Activated naive CD8-positive, alpha-beta T cell treated with anti-CD3 and anti-CD28 coated beads, Interleukin-2, amount 50 U/mL, for 16 hours (primary cell): ENCODE results near the gene OOEP.

Source experiments
- DNase-seq: peaks from one replicate; pipeline ENCODE4 v3.0.0-alpha.2; 2020; ENCODE audit warnings: low read depth, low spot score

OOEP gene

GRCh38 chr6:73364549-73364948 lies 5.1 kb downstream of the OOEP start:
- no peak for DNase-seq

- no peak for DNase-seq
These were observed 5.6 kb downstream of the OOEP start for GRCh38 chr6:73364121-73364520.

DNA sequence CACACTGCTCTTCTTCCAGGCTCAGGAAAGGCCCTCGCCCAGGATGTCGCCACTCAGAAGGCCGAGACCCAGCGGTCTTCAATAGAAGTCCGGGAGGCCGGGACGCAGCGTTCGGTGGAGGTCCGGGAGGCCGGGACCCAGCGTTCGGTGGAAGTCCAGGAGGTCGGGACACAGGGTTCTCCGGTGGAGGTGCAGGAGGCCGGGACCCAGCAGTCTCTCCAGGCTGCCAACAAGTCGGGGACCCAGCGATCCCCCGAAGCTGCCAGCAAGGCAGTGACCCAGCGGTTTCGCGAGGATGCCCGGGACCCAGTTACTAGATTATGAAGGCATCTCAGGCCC lies 6.2 kb downstream of the OOEP start:
- no peak for DNase-seq

- DNase-seq = no peak
These were observed 6.7 kb downstream of the OOEP start for GRCh38 chr6:73362869-73363536.

DNA sequence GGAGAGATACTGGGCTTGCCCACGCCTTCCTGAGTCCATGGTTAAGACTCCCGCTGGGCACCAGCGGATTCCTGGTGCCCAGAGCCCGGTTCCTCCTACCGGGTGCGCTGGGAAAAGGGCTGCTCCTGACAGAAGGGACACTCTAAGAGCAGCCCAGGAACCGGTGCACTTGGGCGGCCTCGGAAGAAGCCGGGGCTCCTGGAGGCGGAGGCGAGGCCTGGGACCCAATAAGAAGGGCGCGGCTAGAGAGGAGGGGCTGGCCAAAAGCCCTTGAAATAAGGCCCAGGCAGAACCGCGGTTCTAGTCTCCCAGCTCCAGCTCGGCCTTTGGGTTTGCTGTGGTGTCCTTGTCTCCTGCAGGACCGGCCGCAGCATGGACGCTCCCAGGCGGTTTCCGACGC lies 7.3 kb downstream of the OOEP start, which contains the start of gene KHDC3L:
TSS of gene KHDC3L (plus strand) at position 301 of the 400 bp plus-strand sequence. CDS start at position 373, 72 bp downstream.
- no peak for DNase-seq

DNA sequence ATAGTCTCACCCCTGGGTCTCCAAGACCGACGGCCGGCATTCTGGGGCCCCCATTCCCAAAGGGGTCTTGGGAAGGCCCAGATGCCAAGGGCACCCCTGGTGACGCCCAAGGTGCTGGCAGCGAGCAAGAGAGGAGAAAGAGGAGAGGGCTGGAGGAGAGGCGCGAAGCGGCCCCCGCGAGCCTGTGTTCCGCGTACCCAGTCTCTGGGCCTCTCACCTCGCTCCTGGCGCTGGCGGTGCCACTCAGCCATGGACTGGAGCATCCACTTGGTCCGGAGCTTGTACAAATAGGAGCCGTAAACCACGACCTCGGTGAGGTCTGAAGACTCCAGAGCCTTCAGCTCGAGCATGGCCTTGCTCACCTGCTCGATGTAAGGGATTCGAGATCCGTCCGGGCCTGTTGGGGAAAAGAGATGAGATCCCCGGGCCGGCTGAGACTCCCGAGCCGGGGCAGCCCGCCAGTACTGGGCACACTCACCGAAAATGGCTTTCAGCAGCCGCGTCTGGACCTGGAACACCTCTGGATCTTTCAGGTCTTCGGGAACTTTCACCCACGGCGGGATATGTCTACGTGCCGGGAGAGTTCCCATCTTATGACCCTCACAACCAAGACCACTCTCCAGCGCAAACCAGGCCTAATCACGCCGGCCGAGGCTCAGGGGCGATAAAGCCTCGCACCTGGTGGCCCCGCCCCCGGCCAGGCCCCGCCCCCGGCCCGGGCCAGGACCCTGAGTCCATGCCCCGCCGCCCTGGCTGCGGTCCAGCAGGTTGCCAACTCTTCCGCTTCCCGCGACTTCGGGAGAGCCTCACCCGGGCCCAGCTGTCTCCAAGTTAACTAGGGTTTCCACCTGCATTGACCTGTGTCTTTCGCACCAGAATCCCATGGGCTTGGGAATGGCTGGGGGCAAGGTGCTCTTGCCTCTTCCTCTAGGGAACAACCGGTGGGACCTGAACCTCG lies 15.8 kb downstream of the OOEP start, which contains the start of gene DPPA5:
TSS of gene DPPA5 (minus strand) at position 641 of the 958 bp plus-strand sequence. CDS start at position 590, 51 bp downstream.
- DNase-seq = no peak

DNA sequence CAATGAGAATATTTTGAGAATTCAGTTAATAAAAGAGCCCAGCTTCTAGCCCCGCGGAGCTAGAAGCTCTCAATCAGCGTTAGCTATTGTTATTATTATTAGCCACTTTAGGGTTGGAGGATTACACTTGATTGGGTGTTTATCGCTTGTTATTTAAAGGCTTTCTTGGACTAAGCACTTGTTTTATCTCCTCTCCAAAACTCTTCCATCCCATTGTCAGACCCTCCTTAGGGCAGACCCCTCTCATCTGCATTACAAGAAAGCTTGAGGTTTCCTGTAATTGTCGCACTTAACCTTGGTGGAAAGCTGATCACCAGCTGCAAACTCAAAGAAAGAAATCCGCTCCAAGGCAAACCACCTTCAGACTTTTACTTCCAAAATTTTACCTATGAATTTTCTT lies 20.4 kb downstream of the OOEP start:
- DNase-seq = no peak

DNA sequence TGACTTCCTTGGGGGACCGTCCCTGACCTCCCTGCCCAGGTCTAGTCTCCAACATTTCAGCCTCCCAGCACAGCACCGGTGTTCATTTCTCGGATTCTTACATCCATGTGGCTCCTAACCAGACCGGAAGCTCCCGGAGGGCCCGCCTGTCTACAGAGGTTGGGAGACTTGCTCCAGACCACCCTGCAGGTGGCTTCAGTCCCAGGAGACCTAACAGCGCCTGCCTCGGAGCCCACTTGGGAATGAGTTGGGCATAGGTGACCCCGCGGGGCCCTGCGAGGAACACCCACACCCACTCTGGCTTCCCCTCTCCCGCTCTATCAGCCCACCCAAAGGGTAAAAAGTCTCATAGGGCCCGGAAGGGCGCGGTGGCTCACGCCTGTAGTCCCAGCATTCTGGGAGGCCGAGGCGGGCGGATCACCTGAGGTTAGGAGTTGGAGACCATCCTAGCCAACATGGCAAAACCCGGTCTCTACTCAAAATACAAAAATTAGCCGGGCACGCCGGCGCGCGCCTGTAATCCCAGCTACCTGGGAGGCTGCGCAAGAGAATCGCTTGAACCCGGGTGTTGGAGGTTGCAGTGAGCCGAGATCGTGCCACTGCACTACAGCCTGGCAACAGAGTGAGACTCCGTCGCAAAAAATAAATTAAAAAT lies 21.0 kb downstream of the OOEP start:
- no peak for DNase-seq

GRCh38 chr6:73343164-73343563 lies 26.5 kb downstream of the OOEP start:
- no peak for DNase-seq

DNA sequence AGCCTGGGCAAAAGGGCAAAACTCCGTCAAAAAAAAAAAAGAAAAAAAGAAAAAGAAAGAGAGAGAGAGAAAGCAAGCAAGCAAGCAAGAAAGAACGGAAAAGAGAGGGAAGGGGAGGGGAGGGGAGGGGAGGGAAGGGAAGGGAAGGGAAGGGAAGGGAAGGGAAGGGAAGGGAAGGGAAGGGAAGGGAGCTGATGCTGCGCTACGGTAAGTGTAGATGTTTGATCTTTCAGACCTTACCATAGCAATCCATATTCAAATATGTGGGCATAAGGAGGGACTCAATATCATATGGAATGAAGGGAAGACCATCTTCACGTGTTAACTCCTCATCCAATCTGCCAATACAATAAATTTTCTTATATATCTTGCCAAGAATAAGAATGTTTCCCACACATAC lies 27.5 kb downstream of the OOEP start:
- DNase-seq = no peak

DNA sequence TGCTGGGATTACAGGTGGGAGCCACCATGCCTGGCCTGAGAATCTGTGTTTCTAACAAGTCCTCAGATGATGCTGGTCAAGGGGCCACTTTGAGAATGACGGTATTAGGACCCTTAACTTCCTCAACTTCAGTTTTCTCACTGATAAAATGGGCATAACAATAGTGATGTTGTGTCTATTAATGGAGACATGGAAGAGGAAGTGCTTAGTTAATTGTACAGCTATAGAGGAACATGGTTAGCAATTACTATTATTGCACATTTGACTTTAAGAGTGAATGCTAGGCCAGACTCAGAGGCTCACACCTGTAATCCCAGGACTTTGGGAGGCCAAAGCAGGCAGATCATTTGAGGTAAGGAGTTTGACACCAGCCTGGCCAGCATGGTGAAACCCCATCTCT lies 28.4 kb downstream of the OOEP start:
- no peak for DNase-seq

DNA sequence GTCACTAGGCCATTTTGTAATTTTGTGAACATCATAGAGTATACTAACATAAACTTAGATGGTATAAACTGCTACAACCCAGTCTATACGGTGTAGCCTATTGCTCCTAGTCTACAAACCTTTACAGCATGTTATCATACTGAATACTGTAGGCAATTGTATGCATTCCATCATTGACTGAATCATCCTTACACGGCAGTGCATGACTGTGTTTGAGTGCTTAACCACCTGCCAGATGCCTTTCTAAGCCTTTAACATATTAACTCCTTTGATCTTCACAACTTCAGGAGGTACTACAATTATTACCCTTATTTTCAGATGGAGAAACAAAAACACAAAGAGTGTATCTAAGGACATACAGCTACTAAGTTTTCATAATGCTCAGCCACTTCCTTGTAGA lies 29.6 kb downstream of the OOEP start:
- no peak for DNase-seq

- DNase-seq = no peak
These were observed 30.4 kb downstream of the OOEP start for GRCh38 chr6:73339340-73339739.

GRCh38 chr6:73329201-73329600 lies 40.5 kb downstream of the OOEP start:
- DNase-seq = no peak

- DNase-seq = no peak
These were observed 40.9 kb downstream of the OOEP start for GRCh38 chr6:73328790-73329189.

DNA sequence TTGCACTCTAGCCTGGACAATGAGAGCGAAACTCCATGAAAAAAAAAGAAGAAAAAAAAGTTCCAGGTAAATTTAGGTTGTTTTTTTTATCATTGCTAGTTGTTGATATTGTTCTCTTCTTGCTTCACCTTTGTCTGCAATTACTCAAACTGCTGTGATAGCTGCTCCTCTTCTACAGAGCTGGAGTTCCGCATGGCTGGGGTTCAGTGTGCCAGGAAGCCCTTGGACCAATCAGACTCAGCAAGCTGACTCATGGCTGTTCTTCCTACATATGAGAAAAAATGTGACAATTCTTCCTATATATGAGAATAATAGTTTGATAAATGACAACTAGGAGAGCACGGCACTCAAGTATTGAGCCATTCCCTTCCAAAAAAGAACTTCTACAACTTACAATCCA lies 44.0 kb downstream of the OOEP start:
- DNase-seq = no peak

- DNase-seq = no peak
These were observed 46.4 kb downstream of the OOEP start for GRCh38 chr6:73323323-73323722.
